Fibroblast of lung (primary cell): ENCODE measurements around the gene LYG2.

Experiments
- CTCF ChIP-seq, 2 donors: IDR thresholded peaks in 1 of 2; conservative IDR thresholded peaks in 1 of 2; 1 replicate in 1 of 2; 2 replicates in 1 of 2; pipeline ENCODE4 v1.5.1; 2011 to 2012; ENCODE audit warnings: low read length in 2 of 2, control low read depth in 1 of 2, inconsistent platforms in 1 of 2, low read depth in 1 of 2, mild to moderate bottlenecking in 1 of 2
- EZH2 ChIP-seq: IDR thresholded peaks from 2 replicates; pipeline ENCODE4 v1.5.1; 2012; ENCODE audit warnings: low read length, control low read depth, mild to moderate bottlenecking; ENCODE audit errors: missing control alignments

GRCh38 chr2:99259465-99259864 is 4.0 kb upstream of the LYG2 start:
- TF ChIP-seq CTCF (conservative IDR thresholded peaks at IDR 0.05 in 1 of 2, IDR thresholded peaks at IDR 0.05 in 1 of 2; ENCODE audit: low read depth in 1 of 2, low read length in 2 of 2), result no peak
- no peak for TF ChIP-seq EZH2
